ENCODE measurements around the gene HTT.
A peak's percentile ranks its signal among the peaks of the same experiment; 100 is the strongest.
"Not testable (repeated sequence)": the region's sequence is repeated elsewhere in the genome, so short reads cannot be mapped to it uniquely, and the experiment has no call there.

The HTT gene

DNA sequence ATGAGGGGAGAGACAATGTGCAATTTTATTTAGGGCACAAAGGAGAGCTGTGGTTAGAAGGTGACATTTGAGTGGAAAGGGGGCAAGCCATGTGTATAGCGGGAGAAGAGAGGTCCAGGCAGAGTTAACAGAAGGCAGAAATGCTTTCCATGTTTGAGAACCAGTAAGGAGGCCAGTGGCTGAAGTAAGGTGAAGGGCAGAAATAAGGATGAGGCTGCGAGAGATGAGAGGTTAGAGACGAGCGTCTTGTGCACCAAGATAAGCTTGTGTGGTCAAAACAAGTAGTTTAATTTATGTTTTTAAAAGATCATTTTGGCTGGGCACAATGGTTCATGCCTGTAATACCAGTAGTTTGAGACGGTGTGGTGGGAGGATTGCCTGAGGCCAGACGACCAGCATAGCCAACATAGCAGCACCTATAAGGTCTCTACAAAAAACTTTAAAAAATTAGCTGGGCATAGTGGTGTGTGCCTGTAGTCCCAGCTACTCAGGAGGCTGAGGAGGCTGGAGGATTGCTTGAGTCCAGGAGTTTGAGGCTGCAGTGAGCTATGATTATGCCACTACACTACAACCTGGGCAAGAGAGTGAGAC, 8.5 kb downstream of the HTT start:
- DNase-seq (ENCODE audit: low read depth), result no peak

DNA sequence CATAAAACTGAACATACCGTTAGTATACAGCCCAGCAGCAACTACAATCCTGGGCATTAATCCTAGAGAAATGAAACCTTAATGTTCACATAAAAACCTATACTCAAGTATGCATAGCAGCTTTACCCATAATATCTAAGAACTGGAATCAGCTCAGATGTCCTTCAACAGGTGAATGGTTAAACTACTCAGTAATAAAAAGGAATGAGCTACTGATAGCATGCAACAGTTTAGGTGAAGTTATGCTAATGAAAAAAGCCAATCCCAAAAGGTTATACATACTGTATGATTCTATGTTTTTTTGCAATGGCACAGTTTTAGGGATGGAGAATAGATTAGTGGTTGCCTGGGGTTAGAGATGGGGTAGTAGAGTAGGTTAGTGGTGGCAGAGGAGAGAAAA, 9.3 kb downstream of the HTT start:
- no peak for DNase-seq (ENCODE audit: low read depth)

DNA sequence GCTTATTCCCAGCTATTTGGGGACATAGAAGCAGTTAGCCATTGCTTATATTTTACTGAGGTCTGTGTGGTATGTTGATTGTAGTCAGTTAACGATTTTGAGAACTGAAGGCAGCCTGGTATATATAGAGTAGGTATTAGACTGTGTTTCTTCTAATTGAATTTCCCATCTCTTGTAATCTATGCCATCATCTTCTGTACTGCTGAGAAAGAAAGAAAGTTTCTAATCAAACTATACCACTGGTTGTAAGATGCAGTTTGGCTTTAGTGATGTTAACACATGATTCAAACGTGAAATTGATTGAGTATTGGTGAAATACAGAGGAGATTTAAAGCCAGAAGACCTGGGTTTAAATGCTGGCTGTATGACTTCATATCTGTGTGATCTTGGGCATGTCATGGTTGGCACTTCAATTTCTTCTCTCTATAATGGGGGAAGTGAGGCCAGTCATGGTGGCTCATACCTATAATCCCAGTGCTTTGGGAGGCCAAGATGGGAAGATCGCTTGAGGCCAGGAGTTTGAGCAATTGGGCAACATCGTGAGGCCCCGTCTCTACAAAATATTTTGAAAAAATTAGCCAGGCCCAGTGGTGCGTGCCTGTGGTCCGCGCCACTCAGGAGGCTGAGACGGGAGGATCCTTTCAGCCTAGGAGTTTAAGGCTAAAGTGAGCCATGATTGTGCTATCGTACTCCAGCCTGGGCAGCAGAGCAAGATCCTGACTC, 11.6 kb downstream of the HTT start:
- no peak for DNase-seq (ENCODE audit: low read depth)

DNA sequence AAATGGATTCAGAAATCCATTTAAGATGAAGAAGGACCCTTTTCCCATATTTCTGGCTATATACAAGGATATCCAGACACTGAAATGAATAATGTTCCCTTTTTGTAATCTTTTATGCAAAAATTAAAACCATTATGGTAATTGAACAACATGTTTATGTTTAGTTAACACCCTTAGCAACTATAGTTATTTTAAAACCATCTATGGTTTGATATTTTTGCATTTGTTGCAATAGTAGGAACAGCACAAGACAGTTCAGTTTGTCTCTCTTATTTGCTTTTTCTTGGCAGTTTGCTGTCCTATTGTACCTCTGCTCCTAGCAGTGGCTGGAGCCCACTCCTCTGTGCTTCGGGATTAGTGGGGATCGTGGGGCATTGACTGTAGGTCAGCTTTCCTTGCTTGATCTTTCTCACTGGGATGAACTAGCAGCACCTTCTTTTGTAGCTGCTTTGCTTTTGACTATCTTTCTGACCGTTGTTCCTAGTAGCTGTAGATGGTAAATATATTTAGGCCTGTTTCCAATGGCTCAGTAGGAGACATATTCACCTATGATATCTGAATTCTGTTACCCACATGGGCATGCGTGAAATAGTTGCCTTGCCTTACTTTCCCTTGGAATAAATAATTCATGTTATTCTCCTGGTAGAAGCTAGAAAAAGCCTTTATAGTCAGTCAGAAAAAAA, 12.8 kb downstream of the HTT start:
- DNase-seq (ENCODE audit: low read depth), result no peak

DNA sequence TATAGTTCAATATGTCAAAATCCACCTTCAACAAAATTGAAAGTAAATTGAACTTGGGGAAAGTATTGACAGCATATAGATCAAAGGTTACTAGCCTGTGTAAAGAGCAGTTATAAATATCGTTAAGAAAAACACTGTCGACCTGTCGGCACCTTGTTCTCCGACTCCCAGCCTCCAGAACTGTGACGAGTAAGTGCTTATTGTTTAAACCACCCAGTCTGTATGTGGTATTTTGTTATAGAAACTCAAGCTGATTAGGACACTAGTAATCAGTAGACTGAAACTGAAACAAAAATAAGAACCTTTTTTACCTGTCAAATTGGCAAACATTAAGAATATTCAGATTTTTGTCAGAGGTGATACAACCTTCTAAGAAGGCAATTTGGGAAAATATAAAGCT, 17.0 kb downstream of the HTT start:
- no peak for DNase-seq (ENCODE audit: low read depth)

DNA sequence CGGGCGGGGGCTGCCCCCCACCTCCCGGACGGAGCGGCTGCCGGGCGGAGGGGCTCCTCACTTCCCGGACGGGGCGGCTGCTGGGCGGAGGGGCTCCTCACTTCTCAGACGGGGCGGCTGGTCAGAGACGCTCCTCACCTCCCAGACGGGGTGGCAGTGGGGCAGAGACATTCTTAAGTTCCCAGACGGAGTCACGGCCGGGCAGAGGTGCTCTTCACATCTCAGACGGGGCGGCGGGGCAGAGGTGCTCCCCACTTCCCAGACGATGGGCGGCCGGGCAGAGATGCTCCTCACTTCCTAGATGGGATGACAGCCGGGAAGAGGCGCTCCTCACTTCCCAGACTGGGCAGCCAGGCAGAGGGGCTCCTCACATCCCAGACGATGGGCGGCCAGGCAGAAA, 20.2 kb downstream of the HTT start:
- not testable (repeated sequence) for DNase-seq (ENCODE audit: low read depth)

DNA sequence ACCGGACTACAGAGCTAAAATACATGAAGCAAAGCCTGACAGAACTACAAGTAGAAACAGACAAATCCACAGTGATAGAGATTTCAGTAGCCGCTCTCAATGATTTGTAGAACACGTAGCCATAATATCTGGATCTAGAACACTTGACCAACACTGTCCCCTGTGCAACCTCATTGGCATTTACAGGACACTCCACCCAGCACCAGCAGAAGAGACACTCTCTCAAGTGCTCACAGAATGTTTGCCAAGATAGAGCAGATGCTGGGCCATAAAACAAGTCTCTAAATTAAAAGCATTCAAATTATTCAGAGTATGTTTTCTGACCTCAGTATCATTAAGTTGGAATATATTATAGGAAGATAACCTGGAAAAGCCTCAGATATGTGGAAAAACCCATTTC, 21.7 kb downstream of the HTT start:
- no peak for DNase-seq (ENCODE audit: low read depth)

DNA sequence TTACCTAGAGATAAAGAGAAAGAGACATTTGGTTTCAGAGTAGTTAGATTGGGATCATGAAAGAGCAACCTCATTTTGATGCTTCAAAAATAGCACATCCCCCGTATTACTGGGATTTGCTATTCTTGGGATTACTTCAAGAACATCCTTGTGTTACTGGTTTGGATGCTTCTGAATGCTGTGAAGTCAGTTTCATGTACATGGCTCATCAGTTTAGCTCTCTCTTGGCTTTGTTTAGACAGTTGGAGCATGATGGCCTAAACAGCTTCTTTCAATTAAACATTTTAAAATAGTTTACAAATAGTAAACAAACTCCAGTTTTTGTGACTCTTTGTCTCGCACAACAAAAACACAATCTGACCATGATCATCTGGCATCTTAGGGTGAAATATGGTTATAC, 23.9 kb downstream of the HTT start:
- no peak for DNase-seq (ENCODE audit: low read depth)

DNA sequence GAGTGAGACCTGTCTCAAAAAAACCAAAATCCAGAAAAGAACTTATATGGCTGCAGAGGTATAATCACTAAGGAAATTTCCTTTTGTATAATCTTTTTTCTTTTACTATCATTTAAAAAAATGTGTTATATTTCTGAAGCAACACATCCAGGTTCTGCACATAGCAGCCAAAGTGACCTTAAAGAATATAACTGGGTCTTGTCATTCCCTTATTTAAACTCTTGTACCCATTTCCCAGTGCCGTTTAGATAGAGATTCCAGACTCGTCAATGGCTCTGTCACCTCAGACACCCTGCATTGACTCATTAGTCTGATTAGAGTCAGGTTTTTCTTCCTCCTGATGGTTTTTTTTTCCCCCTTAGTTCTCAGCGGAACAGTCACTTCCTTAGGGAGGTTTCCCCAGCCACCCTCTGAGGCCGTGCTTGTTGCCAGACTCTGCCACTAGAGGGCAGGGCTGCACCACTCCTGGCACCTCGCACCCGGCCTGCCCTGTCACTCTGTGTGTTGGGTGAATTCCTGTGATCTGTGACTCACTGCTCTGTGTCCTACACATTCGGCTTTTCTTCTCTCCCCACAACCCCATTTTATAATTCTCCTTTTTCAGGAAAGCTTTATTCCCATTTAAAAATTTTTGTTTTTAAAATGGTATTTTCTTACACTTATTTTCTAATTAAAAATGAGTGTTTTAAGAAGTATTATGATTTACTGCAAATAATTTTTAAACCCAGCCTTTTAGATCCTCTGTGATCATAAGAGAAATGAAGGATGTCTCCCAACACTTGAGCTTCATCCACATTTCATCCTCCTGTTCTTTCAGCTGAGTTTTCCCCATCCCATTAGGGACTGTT, 32.1 kb downstream of the HTT start:
- peak; percentile 71 for DNase-seq (ENCODE audit: low read depth)

DNA sequence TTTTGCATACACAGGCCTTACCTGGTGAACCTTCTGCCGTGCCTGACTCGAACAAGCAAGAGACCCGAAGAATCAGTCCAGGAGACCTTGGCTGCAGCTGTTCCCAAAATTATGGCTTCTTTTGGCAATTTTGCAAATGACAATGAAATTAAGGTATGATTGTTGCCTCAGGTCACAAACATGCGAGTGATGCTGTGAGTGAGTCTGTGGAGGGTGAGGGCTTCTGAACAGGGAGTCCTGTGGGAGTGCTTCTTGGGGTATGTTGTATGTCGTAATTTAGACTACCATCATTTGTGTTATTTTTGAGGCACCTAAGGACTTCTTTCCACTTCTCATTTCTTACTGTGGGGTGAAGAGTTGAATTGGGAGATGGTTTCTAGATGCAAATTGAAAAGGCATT, 32.8 kb downstream of the HTT start:
- no peak for DNase-seq (ENCODE audit: low read depth)

DNA sequence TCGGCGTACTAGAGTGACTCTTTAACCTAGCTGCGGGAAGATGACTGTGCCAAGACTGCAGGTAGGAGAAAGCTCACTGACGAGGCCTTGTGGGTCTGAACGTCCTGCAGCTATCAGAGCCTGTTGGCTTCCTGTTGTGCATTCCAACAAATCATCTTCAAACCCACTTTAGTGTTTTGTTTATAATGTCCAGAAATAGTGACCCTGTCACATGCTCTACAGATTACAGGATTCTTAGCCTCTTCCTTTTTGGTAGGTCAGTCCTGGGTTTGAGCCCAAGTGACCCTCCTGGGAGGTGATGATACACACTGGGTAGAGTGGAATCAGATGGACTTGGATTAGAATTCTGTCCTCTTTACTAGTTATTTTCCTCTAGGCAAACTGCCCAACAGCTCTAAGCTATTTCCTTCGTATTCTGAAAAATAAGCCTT, 33.2 kb downstream of the HTT start:
- no peak for DNase-seq (ENCODE audit: low read depth)

DNA sequence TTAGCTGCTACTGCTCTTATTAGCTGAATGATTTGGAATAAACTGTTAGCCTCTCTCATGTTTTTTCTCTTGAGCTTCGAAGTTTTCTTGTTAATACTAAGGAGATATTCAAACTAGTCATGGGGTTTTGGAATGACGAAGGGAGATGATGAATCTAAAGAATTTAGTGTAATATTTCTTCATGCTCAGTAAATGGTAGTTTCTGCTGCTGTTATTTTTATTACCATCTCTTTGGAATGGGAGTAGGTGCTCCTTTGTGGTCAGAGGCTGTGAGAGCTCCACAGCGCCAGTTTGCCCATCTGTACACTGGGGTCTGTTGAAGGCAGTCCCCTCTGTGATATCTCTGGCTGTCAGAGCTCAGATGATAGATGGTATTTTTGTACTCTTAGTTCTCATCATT, 33.7 kb downstream of the HTT start:
- DNase-seq (ENCODE audit: low read depth), result no peak

DNA sequence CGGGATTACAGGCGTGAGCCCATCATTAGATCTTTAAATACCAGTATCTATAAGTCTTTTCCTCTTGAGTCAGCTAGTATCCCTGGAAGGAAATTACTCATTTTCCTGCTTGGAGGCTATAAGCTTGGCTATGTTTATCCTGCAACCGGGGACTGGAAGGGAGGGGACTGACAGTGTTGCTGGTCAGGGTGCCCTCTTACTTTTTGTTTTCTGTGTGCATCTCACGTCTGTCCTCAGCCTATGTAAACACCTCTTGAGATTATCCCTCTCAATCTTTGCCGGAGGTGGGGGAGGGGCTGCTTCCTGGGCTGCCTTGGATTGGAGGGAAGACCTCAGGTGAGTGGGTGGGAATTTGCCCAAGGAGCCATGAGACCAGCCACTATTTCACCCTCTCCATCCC, 37.0 kb downstream of the HTT start:
- DNase-seq (ENCODE audit: low read depth), result no peak

DNA sequence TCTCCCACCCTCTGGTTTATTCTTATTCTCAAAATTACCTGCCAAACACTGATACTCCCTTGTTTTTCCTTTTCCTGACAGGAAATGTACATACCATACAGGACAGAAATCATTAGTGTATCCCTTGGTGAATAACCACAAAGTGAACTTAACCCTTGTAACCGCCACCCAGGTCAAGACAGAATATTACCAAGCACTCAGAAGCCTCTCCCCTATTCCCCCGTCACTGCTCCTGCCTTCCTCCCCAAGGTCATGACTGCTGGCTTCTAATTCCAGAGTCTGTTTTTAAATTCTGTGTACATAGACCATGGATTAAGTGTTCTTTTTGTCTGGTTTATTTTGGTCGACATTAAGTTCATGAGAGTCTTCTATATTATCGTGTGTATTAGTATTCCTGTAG, 37.7 kb downstream of the HTT start:
- DNase-seq (ENCODE audit: low read depth), result no peak

DNA sequence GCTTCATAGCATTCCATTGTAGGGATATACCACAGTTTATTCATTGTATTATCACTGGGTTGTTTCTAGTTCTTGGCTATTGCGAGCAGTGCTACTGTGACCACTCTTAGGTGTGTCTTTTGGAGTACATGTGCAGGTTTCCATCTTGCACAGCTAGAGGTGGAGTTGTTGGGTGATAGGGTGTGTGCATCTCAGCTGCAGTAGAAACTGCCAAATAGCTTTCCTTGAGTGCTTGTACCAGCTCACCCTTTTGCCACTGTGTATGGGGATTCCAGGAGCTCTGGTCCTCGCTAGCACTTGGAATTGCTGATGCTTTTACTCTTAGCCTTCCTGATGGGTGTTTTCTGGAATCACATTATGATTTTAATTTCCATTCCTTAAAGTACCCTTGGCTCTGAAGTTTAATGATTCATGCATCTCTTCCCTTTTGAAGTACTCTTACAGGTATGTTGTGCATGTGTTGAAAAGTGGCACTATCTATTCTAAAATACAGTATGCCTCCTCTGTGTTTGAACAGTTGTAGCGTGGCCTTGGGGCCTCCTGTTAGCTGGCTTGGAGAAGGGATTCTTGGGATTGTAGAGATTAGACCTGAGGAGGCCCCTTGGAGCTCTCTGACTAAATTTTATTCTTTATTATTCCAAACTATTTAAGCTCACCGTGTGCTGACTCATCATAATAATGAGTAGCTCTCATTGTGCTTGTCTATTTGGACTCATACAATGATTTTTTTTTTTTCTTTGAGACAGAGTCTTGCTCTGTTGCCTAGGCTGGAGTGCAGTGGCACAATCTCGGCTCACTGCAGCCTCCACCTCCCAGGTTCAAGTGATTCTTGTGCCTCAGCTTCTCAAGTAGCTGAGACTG, 38.4 kb downstream of the HTT start:
- no peak for DNase-seq (ENCODE audit: low read depth)

DNA sequence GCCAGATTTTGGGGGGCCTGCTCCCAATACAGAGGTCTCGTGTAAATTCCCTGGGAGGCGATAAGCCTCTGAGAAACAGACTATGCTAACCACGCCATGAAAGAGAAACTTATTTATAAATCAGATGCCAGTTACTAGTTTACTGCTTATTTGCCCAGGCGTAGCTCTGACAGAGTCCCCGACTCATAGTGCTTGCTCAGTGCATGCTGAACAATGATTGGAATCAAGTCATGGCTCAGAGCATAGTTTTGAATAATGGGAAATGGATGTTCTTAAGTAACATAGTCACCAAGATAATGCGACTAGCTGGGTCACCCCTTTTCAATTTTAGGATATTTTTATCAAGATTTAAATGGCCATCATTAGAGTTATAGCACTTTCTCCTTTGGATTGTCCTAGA, 39.9 kb downstream of the HTT start:
- DNase-seq (ENCODE audit: low read depth), result no peak

DNA sequence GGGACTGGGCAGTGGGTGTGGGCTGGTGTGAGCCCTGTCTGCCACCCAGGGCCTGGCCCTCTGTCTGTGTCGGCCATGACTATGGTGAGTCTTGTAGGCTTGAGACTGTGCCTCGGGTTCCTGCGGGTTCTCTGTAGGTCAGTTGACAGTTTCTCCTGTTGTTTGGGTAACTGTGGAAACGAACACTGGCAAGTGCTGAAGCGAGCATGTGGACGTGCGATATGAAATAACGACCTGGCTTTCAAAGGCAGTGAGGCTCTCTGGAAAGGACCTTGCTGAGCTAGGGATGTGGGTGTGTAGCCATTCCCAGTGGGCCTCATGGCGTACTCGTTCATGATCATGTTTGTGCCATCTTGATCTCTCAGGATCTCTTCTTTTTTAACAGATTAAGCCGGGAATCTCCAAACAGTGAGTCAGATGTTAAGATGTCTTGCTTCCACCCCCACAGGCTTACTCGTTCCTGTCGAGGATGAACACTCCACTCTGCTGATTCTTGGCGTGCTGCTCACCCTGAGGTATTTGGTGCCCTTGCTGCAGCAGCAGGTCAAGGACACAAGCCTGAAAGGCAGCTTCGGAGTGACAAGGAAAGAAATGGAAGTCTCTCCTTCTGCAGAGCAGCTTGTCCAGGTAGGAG, 41.3 kb downstream of the HTT start:
- no peak for DNase-seq (ENCODE audit: low read depth)

DNA sequence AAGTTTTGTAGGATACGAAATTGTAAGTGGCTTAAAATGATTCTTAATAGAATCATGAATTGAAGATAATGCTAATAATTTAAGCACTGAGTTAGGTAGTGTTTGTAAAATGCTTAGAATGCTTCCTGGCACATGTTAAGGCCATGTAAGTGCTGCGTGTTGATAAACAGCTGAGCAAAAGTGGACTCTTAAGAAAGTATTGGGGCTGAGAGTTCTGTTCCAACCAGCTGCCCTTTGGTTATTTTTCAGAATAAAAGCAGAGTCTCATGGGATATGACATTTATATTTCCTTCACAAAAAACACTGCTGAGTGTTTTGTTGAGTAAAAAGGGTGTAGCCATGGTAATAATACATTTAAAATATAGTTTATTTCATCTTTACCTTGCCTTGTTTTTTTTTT, 42.5 kb downstream of the HTT start:
- DNase-seq (ENCODE audit: low read depth), result no peak

DNA sequence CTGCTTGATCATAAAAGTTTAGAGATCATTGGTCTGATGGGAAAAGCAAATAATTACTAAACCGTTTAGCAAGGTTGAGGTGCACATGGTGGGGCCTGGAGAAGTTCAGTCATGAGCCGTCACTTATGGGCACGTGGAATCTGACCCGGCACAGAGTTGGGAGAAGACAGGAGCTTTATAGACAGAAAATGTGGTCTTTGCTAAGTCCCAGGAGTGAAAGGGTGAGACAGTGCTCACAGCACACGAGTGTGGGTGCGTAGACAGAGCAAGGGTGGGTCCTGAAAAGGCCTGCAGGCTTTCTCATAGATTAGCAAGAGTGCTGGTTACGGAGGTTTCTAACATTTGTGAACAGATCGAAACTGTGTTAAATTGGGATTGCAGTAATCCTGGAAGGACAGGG, 43.8 kb downstream of the HTT start:
- DNase-seq (ENCODE audit: low read depth), result no peak

DNA sequence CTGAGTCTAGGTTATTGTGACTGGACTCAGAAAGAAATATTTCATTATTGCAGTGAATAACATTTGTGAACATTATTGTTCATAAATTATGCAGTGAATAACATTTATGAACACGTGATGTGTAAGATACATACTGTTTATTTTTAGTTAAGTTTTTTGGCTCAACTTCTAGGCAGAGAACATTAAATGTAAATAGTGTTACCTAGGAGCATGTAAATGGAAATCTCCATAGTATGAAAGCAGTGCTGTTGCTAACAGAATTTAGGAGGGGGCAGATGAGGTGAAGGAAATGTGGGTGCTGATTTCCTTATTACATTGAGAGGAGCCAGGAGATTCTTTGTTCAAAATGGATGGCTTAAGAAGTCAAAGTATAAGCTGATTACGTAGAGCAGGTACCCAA, 45.0 kb downstream of the HTT start:
- DNase-seq (ENCODE audit: low read depth), result no peak

DNA sequence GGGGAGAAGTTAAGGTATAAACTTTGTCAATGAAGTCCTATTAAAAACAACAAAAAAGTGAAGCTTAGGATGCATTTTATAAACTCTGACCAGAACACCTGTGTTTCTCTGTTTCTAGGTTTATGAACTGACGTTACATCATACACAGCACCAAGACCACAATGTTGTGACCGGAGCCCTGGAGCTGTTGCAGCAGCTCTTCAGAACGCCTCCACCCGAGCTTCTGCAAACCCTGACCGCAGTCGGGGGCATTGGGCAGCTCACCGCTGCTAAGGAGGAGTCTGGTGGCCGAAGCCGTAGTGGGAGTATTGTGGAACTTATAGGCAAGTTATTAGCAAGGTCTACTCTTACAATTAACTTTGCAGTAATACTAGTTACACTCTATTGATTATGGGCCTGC, 46.6 kb downstream of the HTT start:
- no peak for DNase-seq (ENCODE audit: low read depth)
